GM12878 (cell line): ENCODE measurements around the gene TAF3. TPM values are rescaled to one million over a fixed set of nuclear protein-coding genes. Genes with fewer than 3 reads are reported as not detected.

Experiments
- ATAC-seq: fragments of 200-7000 bp; cut with Tn5 transposase; 3 replicates; pipeline ENCODE4 v1.9.1; 2020; ENCODE audit warnings: mild to moderate bottlenecking, moderate library complexity
- BruUV-seq: library from RNA; stranded (reverse); fragments of 400-500 nt; replicated peaks from 2 replicates; lab custom pipeline; 2021; lab: Mats Ljungman, UMichigan
- CTCF ChIA-PET: fragments of 300-600 bp; sonication (Branson Sonifier 250); formaldehyde crosslinking; extraction: SDS; loops from one replicate; lab custom pipeline; 2021; ENCODE audit warnings: inconsistent platforms; lab: Yijun Ruan, JAX
- POLR2A ChIA-PET: fragments of 350-600 bp; formaldehyde crosslinking; extraction: SDS; loops from one replicate; lab custom pipeline; 2021; ENCODE audit warnings: inconsistent platforms; lab: Charles Lee
- RAD21 ChIA-PET: fragments of 300-600 bp; sonication (Branson Sonifier 250); formaldehyde crosslinking; loops from one replicate; lab custom pipeline; 2023; ENCODE audit warnings: antibody characterized with exemption; ENCODE audit not compliant: unreplicated experiment; lab: Charles Lee
- SMC1A ChIA-PET: fragments of 300-600 bp; sonication (Branson Sonifier 250); formaldehyde crosslinking; loops from one replicate; lab custom pipeline; 2023; ENCODE audit not compliant: unreplicated experiment, uncharacterized antibody; lab: Charles Lee
- DNase-seq: peaks from one replicate; pipeline ENCODE4 v3.0.0-alpha.2; 2011; ENCODE audit warnings: low read depth, low spot score
- FAIRE-seq: peaks from 3 replicates; lab custom pipeline; 2011; peaks lifted over from hg19 to GRCh38; lab: Jason Lieb, UNC
- H2AFZ ChIP-seq: 2 replicates; pipeline ENCODE4 v1.6.0; 2011; ENCODE audit warnings: low read depth, low read length, control low read depth; ENCODE audit not compliant: control insufficient read depth
- H3K27ac ChIP-seq: 2 replicates; pipeline ENCODE4 v1.5.1; 2011; ENCODE audit warnings: control low read depth; ENCODE audit not compliant: control insufficient read depth, insufficient read depth
- H3K27me3 ChIP-seq, 2 experiments: replicated peaks in 1 of 2; 2 replicates each; pipeline versions ENCODE4 v1.6.0 to v1.6.1; 2011; ENCODE audit warnings: low read length in 1 of 2; ENCODE audit not compliant: control insufficient read depth in 2 of 2, insufficient read depth in 2 of 2
- H3K36me3 ChIP-seq, 2 experiments: 2 replicates each; pipeline ENCODE4 v1.5.1; 2011; ENCODE audit warnings: low read length in 1 of 2; ENCODE audit not compliant: control insufficient read depth in 2 of 2, insufficient read depth in 2 of 2
- H3K4me1 ChIP-seq: 2 replicates; pipeline ENCODE4 v1.6.1; 2011; ENCODE audit warnings: mild to moderate bottlenecking, low read length, moderate library complexity, mixed read lengths; ENCODE audit not compliant: control insufficient read depth, insufficient read depth
- H3K4me2 ChIP-seq: 2 replicates; pipeline ENCODE4 v1.6.0; 2011; ENCODE audit warnings: control low read depth; ENCODE audit not compliant: control insufficient read depth, insufficient read depth
- H3K4me3 ChIP-seq: fragments of 200-600 bp; sonication (generic); 2 replicates; pipeline ENCODE4 v1.5.1; 2016
- H3K79me2 ChIP-seq: 2 replicates; pipeline ENCODE4 v1.6.0; 2011; ENCODE audit warnings: low read length; ENCODE audit not compliant: control insufficient read depth, insufficient read depth
- H3K9ac ChIP-seq: 2 replicates; pipeline ENCODE4 v1.8.0; 2011; ENCODE audit warnings: low read length, control low read depth, mixed read lengths; ENCODE audit not compliant: control insufficient read depth, insufficient read depth
- H3K9me3 ChIP-seq: replicated peaks from 3 replicates; pipeline ENCODE4 v1.5.1; 2011; ENCODE audit warnings: mild to moderate bottlenecking, low read length; ENCODE audit not compliant: control insufficient read depth, insufficient read depth
- H4K20me1 ChIP-seq: 2 replicates; pipeline ENCODE4 v1.6.0; 2011; ENCODE audit not compliant: control insufficient read depth, insufficient read depth
- CBX3 ChIP-seq: fragments of 200-600 bp; sonication (generic); IDR thresholded peaks from 2 replicates; pipeline ENCODE4 v1.6.1; 2016; ENCODE audit warnings: low read depth, borderline replicate concordance
- CREM ChIP-seq: IDR thresholded peaks from 2 replicates; pipeline ENCODE4 v1.6.1; 2014; ENCODE audit warnings: antibody characterized with exemption, low read depth
- EED ChIP-seq: sonication (generic); IDR thresholded peaks from 2 replicates; pipeline ENCODE4 v1.6.1; 2016; ENCODE audit warnings: antibody characterized with exemption, low read depth
- EGR1 ChIP-seq, 2 experiments: IDR thresholded peaks; 1 replicate in 1 of 2; 2 replicates in 1 of 2; pipeline ENCODE4 v1.6.1; 2011 to 2012; ENCODE audit warnings: low read depth in 2 of 2, low read length in 2 of 2, borderline replicate concordance in 1 of 2, mild to moderate bottlenecking in 1 of 2, moderate library complexity in 1 of 2
- EZH2 ChIP-seq: IDR thresholded peaks from 2 replicates; pipeline ENCODE4 v1.6.1; 2012; ENCODE audit warnings: low read depth, mild to moderate bottlenecking, control low read depth, inconsistent platforms, low read length, borderline replicate concordance; ENCODE audit not compliant: control insufficient read depth
- FOS ChIP-seq: IDR thresholded peaks from 3 replicates; pipeline ENCODE4 v1.6.1; 2011; ENCODE audit warnings: borderline replicate concordance; ENCODE audit not compliant: insufficient read length; ENCODE audit errors: extremely low read depth
- HCFC1 ChIP-seq: fragments of 150-350 bp; IDR thresholded peaks from 2 replicates; pipeline ENCODE4 v1.6.1; 2014; ENCODE audit warnings: low read length
- JUNB ChIP-seq: IDR thresholded peaks from 2 replicates; pipeline ENCODE4 v1.6.1; 2016; ENCODE audit warnings: antibody characterized with exemption, mild to moderate bottlenecking
- LARP7 ChIP-seq: fragments of 450-650 bp; IDR thresholded peaks from 2 replicates; pipeline ENCODE4 v1.6.1; 2017; ENCODE audit warnings: mild to moderate bottlenecking
- NR2F1 ChIP-seq: fragments of 450-650 bp; conservative IDR thresholded peaks from 2 replicates; pipeline ENCODE4 v1.6.1; 2017; ENCODE audit warnings: mild to moderate bottlenecking
- NRF1 ChIP-seq: conservative IDR thresholded peaks from 2 replicates; pipeline ENCODE4 v1.6.1; 2011; ENCODE audit warnings: mild to moderate bottlenecking, low read depth, low read length, improper control_type of control experiment
- POLR2AphosphoS5 ChIP-seq: IDR thresholded peaks from 2 replicates; pipeline ENCODE4 v1.6.1; 2011; ENCODE audit warnings: mild to moderate bottlenecking, low read length, inconsistent platforms
- RAD21 ChIP-seq: IDR thresholded peaks from 2 replicates; pipeline ENCODE4 v1.6.1; 2011; ENCODE audit warnings: mild to moderate bottlenecking, low read depth, low read length, moderate library complexity; ENCODE audit not compliant: insufficient read depth
- SMARCA5 ChIP-seq: fragments of 450-650 bp; IDR thresholded peaks from 2 replicates; pipeline ENCODE4 v1.6.1; 2017; ENCODE audit warnings: mild to moderate bottlenecking
- SRF ChIP-seq, 2 experiments: IDR thresholded peaks; 2 replicates each; pipeline ENCODE4 v1.6.1; 2011; ENCODE audit warnings: low read depth in 2 of 2, low read length in 2 of 2, mild to moderate bottlenecking in 1 of 2, moderate library complexity in 1 of 2
- TBL1XR1 ChIP-seq: IDR thresholded peaks from 2 replicates; pipeline ENCODE4 v1.6.1; 2012; ENCODE audit warnings: low read depth, low read length, improper control_type of control experiment
- YBX1 ChIP-seq: fragments of 450-650 bp; IDR thresholded peaks from 2 replicates; pipeline ENCODE4 v1.6.1; 2016; ENCODE audit warnings: antibody characterized with exemption
- WGBS: methylation state at CpG from one replicate; pipeline ENCODE4 v1.1.6; 2016; ENCODE audit warnings: low lambda C conversion rate; ENCODE audit not compliant: insufficient replicate concordance, insufficient coverage; ENCODE audit errors: missing lambda C conversion rate; 5-methylcytosine and 5-hydroxymethylcytosine counted together
- in situ Hi-C: fragments of 300-500 bp; cut with MboI; formaldehyde crosslinking; loops from 9 replicates; pipeline ENCODE4 v1.14.3; 2018; ENCODE audit warnings: mixed read lengths
- intact Hi-C: fragments of 100-400 bp; cut with micrococcal nuclease; formaldehyde crosslinking; loops from one replicate; pipeline ENCODE4 v1.14.2; 2022; ENCODE audit not compliant: unreplicated experiment
- polyA plus RNA-seq, 11 experiments: library from polyadenylated mRNA; depleted of rRNA in 4 of 11; unstranded in 6 of 11; stranded (reverse) in 5 of 11; fragments of >200 nt; fragmentation: Nextera tagmentation in 4 of 11; fragmentation: Illumina TruSeq in 1 of 11; extraction: Ambion mirVana in 4 of 11; extraction: Trizol in 1 of 11; gene quantifications; 1 replicate in 1 of 11; 2 replicates in 10 of 11; pipeline versions ENCODE4 v1.2.1 to v1.2.3, GENCODE V29; 2011 to 2016; ENCODE audit warnings: inconsistent platforms in 2 of 11, missing spikeins in 2 of 11, low read depth in 1 of 11
- total RNA-seq, 4 experiments: library from RNA; depleted of rRNA in 3 of 4; stranded (reverse); fragments of >200 nt in 3 of 4; fragmentation: Illumina TruSeq in 1 of 4; extraction: Trizol in 1 of 4; gene quantifications; 2 replicates each; pipeline versions ENCODE4 v1.2.1 to v1.2.3, GENCODE V29; 2013 to 2021
- TF ChIP-seq, protein P1 (sequence below): fragments of 450-650 bp; IDR thresholded peaks from 2 replicates; pipeline ENCODE4 v1.6.1; 2017; ENCODE audit warnings: low read depth, mild to moderate bottlenecking, moderate library complexity
- TF ChIP-seq, protein P2 (sequence below): IDR thresholded peaks from 2 replicates; pipeline ENCODE4 v1.6.1; 2012; ENCODE audit warnings: low read depth, low read length, improper control_type of control experiment

The TAF3 gene
- total and polyA plus RNA-seq, 10 of the 15 experiments (the other 5 are each of a cell fraction or from before 2014, with no cell fraction given), result 2.0 to 10.1 (median 3.7) TPM

GRCh38 chr10:7972367-7972766 is 154.1 kb downstream of the TAF3 start:
- no peaks in the 10 kb centered on the region for H3K27me3 ChIP-seq
- TF ChIP-seq CBX3, result no peak
- no peak for TF ChIP-seq HCFC1
- no peak for TF ChIP-seq RAD21
- TF ChIP-seq YBX1, result no peak
- TF ChIP-seq, protein P1, sequence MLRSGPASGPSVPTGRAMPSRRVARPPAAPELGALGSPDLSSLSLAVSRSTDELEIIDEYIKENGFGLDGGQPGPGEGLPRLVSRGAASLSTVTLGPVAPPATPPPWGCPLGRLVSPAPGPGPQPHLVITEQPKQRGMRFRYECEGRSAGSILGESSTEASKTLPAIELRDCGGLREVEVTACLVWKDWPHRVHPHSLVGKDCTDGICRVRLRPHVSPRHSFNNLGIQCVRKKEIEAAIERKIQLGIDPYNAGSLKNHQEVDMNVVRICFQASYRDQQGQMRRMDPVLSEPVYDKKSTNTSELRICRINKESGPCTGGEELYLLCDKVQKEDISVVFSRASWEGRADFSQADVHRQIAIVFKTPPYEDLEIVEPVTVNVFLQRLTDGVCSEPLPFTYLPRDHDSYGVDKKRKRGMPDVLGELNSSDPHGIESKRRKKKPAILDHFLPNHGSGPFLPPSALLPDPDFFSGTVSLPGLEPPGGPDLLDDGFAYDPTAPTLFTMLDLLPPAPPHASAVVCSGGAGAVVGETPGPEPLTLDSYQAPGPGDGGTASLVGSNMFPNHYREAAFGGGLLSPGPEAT, result no peak
- TF ChIP-seq TBL1XR1, result no peak
- no peak for TF ChIP-seq JUNB
- no peak for TF ChIP-seq EZH2
- TF ChIP-seq, protein P2, sequence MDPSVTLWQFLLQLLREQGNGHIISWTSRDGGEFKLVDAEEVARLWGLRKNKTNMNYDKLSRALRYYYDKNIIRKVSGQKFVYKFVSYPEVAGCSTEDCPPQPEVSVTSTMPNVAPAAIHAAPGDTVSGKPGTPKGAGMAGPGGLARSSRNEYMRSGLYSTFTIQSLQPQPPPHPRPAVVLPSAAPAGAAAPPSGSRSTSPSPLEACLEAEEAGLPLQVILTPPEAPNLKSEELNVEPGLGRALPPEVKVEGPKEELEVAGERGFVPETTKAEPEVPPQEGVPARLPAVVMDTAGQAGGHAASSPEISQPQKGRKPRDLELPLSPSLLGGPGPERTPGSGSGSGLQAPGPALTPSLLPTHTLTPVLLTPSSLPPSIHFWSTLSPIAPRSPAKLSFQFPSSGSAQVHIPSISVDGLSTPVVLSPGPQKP, result no peak
- no peak for TF ChIP-seq CREM
- TF ChIP-seq NRF1, result no peak
- TF ChIP-seq LARP7, result no peak
- TF ChIP-seq SMARCA5, result no peak
- no peak for TF ChIP-seq EED
- TF ChIP-seq POLR2AphosphoS5, result no peak
- no peak for TF ChIP-seq NR2F1
- TF ChIP-seq FOS, result no peak
- no peak for TF ChIP-seq EGR1 (IDR thresholded peaks at IDR 0.05; ENCODE audit: borderline replicate concordance in 1 of 2, low read depth in 2 of 2, low read length in 2 of 2)
- TF ChIP-seq SRF (IDR thresholded peaks at IDR 0.05; ENCODE audit: low read depth in 2 of 2, low read length in 2 of 2), result no peak
- DNase-seq, result no peak
- no peak overlapping the region for H3K4me3 ChIP-seq
- H3K27ac ChIP-seq, result no peak overlapping the region
- no peaks in the 10 kb centered on the region for H3K4me1 ChIP-seq
- 93% methylated on average over 2 of the region's 2 CpGs for WGBS
- no peak overlapping the region for H2AFZ ChIP-seq
- no TSS peak for BruUV-seq
- ChIA-PET POLR2A (no interaction called here), RAD21 (no interaction called here), SMC1A (interaction anchor here (1.3 to 1.5 kb wide), 3 partner anchors 12 to 287 kb away, joined by 3 to 5 read pairs (median 3); no protein-coding TSS in a partner anchor), CTCF (interaction anchor here (1.5 to 1.9 kb wide), 2 partner anchors 13 to 32 kb away, joined by 3 to 5 read pairs; no protein-coding TSS in a partner anchor)
- H3K4me2 ChIP-seq, result no peak overlapping the region
- H4K20me1 ChIP-seq, result no peaks in the 10 kb centered on the region
- in situ Hi-C loops (no loop called here), intact Hi-C loops (no loop called here)
- H3K9me3 ChIP-seq, result no peaks in the 10 kb centered on the region
- no peaks in the 10 kb centered on the region for H3K79me2 ChIP-seq
- H3K9ac ChIP-seq, result no peak overlapping the region
- no peaks in the 10 kb centered on the region for H3K36me3 ChIP-seq
- no peak for FAIRE-seq
- ATAC-seq, result no peak
